ENCODE measurements around the gene PLPPR2. TPM values are rescaled to one million over a fixed set of nuclear protein-coding genes. Genes with fewer than 3 reads are reported as not detected.
A peak's percentile ranks its signal among the peaks of the same experiment; 100 is the strongest.

PLPPR2 gene
- polyA plus RNA-seq, 1 donor from 2014 or later, result 44.1 TPM

DNA sequence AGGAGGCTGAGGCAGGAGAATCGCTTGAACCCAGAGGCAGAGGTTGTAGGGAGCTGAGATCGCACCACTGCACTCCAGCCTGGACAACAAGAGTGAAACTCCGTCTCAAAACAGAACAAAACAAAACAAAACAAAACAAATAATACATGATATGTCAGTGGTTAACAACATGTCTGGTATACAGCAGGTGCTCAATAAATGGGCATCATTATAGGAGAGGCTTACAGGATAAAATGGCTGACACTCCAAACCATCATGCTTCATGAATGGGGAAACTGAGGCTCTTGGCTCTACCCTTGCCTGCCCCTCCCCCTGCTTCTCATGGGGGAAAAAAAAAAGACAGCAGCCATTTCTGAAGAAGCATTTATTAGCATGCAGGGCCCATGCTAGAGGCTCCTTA, 12.8 kb upstream of the PLPPR2 start:
- Histone ChIP-seq H3K4me3 (ENCODE audit: low read length) (no peak overlapping the region), H3F3A (ENCODE audit: insufficient read depth, low read length, poor library complexity, severe bottlenecking) (no peaks in the 10 kb centered on the region), H3K36me3 (ENCODE audit: insufficient read depth, low read length) (no peaks in the 10 kb centered on the region), H3K9ac (ENCODE audit: low read length) (no peak overlapping the region), H3K27me3 (ENCODE audit: insufficient read depth, low read depth, low read length) (no peaks in the 10 kb centered on the region), H3K9me3 (ENCODE audit: low read length) (no peaks in the 10 kb centered on the region), H2AFZ (ENCODE audit: low read depth, low read length) (no peak overlapping the region), H3K27ac (ENCODE audit: low read length) (no peak overlapping the region), H3K9me2 (ENCODE audit: insufficient read depth, low read length) (no peaks in the 10 kb centered on the region), H3K4me2 (ENCODE audit: low read length) (no peak overlapping the region), H3K79me2 (replicated peaks; ENCODE audit: insufficient read depth, low read length) (peaks cover 19% of the 10 kb centered on the region), H4K20me1 (ENCODE audit: insufficient read depth) (no peaks in the 10 kb centered on the region)
- TF ChIP-seq MXI1 (conservative IDR thresholded peaks at IDR 0.05; ENCODE audit: poor library complexity, severe bottlenecking), result no peak
- no peak for TF ChIP-seq POLR2AphosphoS5 (IDR thresholded peaks at IDR 0.05)
- TF ChIP-seq EP300 (conservative IDR thresholded peaks at IDR 0.05; ENCODE audit: poor library complexity, severe bottlenecking), result no peak
- TF ChIP-seq, protein P1, sequence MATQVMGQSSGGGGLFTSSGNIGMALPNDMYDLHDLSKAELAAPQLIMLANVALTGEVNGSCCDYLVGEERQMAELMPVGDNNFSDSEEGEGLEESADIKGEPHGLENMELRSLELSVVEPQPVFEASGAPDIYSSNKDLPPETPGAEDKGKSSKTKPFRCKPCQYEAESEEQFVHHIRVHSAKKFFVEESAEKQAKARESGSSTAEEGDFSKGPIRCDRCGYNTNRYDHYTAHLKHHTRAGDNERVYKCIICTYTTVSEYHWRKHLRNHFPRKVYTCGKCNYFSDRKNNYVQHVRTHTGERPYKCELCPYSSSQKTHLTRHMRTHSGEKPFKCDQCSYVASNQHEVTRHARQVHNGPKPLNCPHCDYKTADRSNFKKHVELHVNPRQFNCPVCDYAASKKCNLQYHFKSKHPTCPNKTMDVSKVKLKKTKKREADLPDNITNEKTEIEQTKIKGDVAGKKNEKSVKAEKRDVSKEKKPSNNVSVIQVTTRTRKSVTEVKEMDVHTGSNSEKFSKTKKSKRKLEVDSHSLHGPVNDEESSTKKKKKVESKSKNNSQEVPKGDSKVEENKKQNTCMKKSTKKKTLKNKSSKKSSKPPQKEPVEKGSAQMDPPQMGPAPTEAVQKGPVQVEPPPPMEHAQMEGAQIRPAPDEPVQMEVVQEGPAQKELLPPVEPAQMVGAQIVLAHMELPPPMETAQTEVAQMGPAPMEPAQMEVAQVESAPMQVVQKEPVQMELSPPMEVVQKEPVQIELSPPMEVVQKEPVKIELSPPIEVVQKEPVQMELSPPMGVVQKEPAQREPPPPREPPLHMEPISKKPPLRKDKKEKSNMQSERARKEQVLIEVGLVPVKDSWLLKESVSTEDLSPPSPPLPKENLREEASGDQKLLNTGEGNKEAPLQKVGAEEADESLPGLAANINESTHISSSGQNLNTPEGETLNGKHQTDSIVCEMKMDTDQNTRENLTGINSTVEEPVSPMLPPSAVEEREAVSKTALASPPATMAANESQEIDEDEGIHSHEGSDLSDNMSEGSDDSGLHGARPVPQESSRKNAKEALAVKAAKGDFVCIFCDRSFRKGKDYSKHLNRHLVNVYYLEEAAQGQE (IDR thresholded peaks at IDR 0.05; ENCODE audit: borderline replicate concordance), result no peak
- no peak for TF ChIP-seq EZH2 (IDR thresholded peaks at IDR 0.05; ENCODE audit: borderline replicate concordance, insufficient read depth, low read length, poor library complexity, severe bottlenecking)
- no peak for TF ChIP-seq SMC3 (conservative IDR thresholded peaks at IDR 0.05; ENCODE audit: poor library complexity)
- TF ChIP-seq RAD21 (conservative IDR thresholded peaks at IDR 0.05), result no peak
- TF ChIP-seq TAF1 (IDR thresholded peaks at IDR 0.05; ENCODE audit: low read depth), result no peak
- TF ChIP-seq, protein P2, sequence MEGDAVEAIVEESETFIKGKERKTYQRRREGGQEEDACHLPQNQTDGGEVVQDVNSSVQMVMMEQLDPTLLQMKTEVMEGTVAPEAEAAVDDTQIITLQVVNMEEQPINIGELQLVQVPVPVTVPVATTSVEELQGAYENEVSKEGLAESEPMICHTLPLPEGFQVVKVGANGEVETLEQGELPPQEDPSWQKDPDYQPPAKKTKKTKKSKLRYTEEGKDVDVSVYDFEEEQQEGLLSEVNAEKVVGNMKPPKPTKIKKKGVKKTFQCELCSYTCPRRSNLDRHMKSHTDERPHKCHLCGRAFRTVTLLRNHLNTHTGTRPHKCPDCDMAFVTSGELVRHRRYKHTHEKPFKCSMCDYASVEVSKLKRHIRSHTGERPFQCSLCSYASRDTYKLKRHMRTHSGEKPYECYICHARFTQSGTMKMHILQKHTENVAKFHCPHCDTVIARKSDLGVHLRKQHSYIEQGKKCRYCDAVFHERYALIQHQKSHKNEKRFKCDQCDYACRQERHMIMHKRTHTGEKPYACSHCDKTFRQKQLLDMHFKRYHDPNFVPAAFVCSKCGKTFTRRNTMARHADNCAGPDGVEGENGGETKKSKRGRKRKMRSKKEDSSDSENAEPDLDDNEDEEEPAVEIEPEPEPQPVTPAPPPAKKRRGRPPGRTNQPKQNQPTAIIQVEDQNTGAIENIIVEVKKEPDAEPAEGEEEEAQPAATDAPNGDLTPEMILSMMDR (IDR thresholded peaks at IDR 0.05; ENCODE audit: poor library complexity, severe bottlenecking), result no peak

DNA sequence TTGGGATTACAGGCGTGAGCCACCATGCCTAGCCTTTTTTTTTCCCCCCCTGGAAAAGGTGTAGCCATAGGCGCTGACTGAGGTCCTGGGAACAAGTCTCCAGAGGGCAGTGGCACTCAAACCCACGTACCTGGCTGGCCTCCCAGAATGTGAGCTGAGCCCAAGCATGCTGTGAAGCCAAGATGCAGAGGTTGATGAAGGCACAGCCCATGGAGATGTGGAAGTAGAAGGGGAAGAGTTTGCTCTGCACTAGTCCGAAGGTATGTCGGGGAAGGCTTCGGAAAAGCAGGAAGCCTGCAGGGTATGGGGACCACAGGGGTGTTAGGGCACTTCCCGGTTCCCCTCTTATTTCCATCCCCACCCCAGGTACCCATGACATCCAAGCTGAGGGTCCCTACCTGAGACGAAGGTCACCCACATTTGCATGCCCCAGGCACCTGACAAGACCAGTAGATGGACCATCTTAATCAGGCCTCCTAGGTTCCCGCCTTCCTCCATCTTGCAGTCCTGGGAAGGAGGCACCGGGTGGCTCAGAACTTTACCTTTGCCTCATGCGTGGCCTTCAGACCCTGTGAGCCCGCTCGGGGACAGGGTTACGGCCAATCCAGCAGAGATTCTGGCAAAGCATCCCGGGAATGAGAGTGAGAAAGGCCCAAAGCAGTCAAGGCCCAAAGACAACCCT, 10.0 kb upstream of the PLPPR2 start:
- H3K9ac ChIP-seq (ENCODE audit: low read length), result peak overlapping the region; percentile 83
- no peaks in the 10 kb centered on the region for H3K9me3 ChIP-seq (ENCODE audit: low read length)
- TF ChIP-seq POLR2AphosphoS5 (IDR thresholded peaks at IDR 0.05), result no peak
- TF ChIP-seq RAD21 (conservative IDR thresholded peaks at IDR 0.05), result no peak
- TF ChIP-seq MXI1 (conservative IDR thresholded peaks at IDR 0.05; ENCODE audit: poor library complexity, severe bottlenecking), result no peak
- TF ChIP-seq, protein P1 (IDR thresholded peaks at IDR 0.05; ENCODE audit: borderline replicate concordance), result no peak
- no peak for TF ChIP-seq EP300 (conservative IDR thresholded peaks at IDR 0.05; ENCODE audit: poor library complexity, severe bottlenecking)
- TF ChIP-seq TAF1 (IDR thresholded peaks at IDR 0.05; ENCODE audit: low read depth), result no peak
- TF ChIP-seq SMC3 (conservative IDR thresholded peaks at IDR 0.05; ENCODE audit: poor library complexity), result no peak
- TF ChIP-seq, protein P2 (IDR thresholded peaks at IDR 0.05; ENCODE audit: poor library complexity, severe bottlenecking), result no peak
- TF ChIP-seq EZH2 (IDR thresholded peaks at IDR 0.05; ENCODE audit: borderline replicate concordance, insufficient read depth, low read length, poor library complexity, severe bottlenecking), result no peak
- no peaks in the 10 kb centered on the region for H3K36me3 ChIP-seq (ENCODE audit: insufficient read depth, low read length)
- no peak overlapping the region for H3K27ac ChIP-seq (ENCODE audit: low read length)
- H3K9me2 ChIP-seq (ENCODE audit: insufficient read depth, low read length), result no peaks in the 10 kb centered on the region
- no peak overlapping the region for H2AFZ ChIP-seq (ENCODE audit: low read depth, low read length)
- no peaks in the 10 kb centered on the region for H4K20me1 ChIP-seq (ENCODE audit: insufficient read depth)
- H3K4me2 ChIP-seq (ENCODE audit: low read length), result peak overlapping the region; percentile 14
- no peaks in the 10 kb centered on the region for H3K79me2 ChIP-seq (replicated peaks; ENCODE audit: insufficient read depth, low read length)
- H3K4me3 ChIP-seq (ENCODE audit: low read length), result peak overlapping the region; percentile 78
- no peaks in the 10 kb centered on the region for H3F3A ChIP-seq (ENCODE audit: insufficient read depth, low read length, poor library complexity, severe bottlenecking)
- no peaks in the 10 kb centered on the region for H3K27me3 ChIP-seq (ENCODE audit: insufficient read depth, low read depth, low read length)
